HG02763 (cell line): ENCODE results near the gene PGPEP1.

Experiments
- ATAC-seq: cut with Tn5 transposase; IDR thresholded peaks from one replicate; pipeline ENCODE4 v1.9.1; 2021; ENCODE audit warnings: mild to moderate bottlenecking, moderate library complexity; ENCODE audit not compliant: unreplicated experiment

The PGPEP1 gene, protein sequence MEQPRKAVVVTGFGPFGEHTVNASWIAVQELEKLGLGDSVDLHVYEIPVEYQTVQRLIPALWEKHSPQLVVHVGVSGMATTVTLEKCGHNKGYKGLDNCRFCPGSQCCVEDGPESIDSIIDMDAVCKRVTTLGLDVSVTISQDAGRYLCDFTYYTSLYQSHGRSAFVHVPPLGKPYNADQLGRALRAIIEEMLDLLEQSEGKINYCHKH

DNA sequence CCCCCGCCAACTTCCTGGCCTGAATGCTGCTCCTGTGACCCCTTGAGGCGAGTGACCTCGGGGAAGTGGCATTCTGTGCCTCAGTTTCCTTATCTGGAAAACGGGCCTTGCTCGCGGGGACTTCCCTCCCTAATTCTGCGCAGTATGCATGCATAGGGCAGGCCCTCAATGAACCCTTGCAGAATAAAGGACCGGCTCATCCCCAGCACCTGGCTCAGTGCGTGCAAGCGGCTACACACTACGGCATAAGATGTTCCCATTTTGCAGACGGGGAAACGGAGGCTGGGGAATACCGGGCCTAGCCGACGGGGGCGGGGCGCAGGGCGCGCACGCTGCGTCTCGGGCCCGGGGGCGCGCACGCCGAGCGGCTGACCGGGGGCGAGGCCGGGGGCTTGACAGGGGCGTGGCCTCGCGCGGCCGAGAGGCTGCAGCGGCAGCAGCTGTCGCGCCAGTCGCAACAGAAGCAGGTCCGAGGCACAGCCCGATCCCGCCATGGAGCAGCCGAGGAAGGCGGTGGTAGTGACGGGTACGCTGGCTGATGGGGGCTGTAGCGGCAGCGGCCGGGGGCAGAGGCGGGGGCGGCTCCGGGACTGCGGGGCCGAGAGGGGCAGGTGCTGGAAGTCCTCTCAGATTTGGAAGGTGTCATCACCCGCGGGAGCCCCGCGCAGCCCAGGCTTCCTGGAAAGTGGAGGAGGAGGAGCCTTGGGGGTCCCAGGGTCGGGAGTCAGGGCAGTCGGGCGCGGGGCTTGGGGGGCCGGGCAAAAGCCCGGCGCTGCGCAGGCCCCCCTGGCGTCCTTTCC is at the start of gene PGPEP1:
Gene PGPEP1 (plus strand): TSS at position 409 of the 800 bp plus-strand sequence. CDS start 84 bp downstream, at position 493.
- peak; percentile 67 for ATAC-seq

DNA sequence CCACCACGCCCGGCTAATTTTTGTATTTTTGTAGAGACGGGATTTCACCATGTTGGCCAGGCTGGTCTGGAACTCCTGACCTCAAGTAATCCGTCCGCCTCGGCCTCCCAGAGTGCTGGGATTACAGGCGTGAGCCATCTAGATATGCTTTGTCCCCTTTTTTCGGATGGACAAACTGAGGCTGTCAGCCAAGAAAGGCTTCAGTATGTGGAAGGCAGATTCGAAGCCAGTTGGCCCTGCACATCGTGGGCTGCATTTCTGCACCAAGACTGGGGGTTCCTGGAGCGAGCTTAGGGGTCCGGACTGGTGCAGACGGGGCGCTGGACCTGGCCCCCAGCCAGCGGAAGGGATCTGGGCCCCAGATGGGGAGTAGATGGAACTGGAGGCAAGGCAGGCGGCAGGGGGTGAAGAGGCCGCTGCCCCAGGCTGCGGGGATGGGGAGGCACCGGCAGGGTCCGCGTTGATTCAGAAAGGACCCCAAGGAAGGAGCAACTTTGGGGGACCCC is 49.3 kb upstream of the PGPEP1 start:
- no peak for ATAC-seq

DNA sequence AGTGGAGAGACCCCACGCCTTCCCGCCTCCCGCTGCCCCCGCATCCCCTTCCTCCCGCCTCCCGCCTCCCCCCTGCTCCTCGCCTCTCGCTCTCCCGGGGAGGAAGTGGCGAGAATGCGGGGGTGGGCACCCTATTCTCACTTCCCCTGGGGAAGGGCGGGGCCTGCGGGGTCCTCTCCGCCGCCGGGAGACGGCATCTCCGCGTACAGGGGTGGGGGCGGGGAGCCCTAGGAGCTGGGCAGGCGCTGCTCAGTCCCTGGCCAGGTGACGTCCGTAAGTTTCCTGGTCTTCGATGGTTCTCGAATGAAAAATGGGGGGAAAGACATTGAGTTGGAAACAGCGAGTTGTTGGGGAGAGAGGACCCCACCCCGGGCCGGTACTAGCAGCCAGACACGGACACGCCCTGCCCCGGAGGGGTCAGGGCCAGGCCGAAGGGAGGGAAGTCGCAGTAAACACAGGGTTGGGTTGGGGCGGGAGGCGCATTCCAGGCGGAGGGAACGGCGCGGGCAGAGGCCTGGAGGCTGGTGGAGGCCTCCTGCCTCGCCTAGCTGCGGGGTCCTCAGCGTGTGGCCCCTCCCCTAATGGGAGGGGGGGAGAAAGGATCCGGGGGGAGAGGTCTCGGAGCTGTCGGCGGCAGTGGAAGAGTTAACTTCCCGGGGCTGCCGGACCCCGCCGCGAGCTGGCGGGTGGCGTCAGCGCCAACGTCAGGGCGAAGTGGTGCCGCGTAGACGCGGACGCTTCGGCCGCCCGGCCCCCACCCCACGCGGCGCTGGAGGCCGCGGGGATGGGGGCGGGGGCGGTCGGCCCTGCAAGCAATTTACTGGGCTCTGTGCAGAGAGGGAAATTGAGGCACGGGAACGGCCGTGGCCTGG is 48.6 kb upstream of the PGPEP1 start:
- peak; percentile 36 for ATAC-seq

DNA sequence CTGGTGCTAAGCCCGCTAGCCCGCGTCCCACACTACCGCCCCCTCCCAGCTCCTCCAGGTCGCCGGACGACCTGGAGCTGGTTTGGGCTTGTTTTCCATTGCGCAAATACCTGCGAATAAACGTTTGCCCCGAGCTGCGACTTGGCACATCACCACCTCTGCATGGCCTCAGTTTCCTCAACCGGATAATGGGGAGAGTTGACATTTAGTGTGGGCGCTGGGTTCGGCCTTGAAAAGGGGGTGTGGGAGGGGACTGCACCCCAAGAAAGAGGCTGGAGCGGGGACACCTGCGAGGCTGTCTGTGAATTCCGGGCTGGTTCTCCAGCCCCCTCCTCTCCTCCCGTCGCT is 48.0 kb upstream of the PGPEP1 start:
- no peak for ATAC-seq

DNA sequence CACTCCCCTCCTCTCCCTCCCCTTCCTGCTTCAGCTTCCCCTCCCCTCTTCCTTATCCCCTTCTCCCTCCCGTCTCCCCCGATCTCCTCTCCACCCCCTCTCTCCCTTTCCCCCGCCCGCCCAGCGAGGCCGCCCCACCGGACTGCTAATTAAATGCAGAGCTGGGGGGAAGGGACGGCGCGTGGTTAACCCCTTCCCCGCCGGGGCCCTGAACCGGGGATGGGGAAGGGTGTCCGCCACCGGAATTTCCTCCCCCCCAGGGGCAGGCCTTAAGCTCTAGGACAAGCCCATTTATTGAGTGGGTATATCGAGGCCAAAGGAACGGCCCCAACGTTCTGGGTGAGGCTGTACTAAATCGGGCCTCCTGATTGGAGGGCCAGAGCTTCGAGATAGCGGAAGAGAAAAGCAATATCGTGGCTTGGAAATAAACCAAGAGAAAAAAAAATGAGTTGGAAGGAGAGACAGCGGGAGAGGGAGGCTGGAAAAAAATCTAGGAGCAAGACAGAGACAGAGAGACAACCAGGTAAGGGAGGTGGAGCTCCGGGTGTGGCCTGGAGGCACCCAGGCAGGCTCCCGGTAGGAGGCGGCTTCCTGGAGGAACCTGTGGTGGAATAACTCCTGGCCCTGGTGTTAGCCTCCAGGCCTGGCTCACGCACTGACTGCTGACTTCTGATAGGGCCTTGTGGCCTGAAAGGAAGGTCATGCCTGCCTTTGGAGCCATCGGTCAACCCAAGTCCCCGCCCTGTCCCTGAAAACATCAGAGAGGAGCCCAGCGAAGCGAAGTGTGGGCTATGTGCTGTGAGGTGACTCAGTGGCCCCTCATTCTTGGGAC is 47.4 kb upstream of the PGPEP1 start:
- no peak for ATAC-seq

DNA sequence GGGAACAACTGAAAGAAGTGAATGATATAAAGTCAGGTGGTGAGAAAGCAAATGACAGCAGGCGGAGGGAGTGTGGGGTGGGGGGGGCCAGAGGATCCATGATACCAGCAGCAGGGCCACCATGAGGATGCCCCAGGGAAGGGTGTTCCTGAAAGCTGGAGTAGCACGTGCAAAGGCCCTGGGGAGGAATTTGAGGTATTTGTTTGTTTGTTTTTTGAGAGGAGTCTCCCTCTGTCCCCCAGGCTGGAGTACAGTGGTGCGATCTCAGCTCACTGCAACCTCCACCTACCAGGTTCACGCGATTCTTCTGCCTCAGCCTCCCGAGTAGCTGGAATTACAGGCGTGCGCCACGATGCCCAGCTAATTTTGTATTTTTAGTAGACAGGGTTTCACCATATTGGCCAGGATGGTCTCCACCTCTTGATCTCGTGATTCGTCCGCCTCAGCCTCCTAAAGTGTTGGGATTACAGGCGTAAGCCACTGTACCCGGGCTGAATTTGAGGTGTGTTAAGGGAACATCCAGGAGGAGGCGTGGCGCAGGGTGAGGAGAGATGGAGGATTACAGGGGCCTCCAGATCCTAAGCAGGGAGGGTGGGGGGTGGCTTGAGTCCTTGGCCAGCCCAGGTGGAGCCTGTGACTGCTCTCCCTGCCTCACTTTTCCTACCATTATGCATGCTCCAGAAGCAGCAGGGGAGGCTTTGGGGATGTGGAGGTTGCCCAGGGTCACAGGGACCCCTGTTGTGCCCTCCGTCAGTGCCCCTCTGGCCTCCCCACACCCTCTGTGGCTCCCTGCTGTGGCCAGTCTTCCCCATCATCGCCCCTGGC is 46.5 kb upstream of the PGPEP1 start:
- no peak for ATAC-seq

DNA sequence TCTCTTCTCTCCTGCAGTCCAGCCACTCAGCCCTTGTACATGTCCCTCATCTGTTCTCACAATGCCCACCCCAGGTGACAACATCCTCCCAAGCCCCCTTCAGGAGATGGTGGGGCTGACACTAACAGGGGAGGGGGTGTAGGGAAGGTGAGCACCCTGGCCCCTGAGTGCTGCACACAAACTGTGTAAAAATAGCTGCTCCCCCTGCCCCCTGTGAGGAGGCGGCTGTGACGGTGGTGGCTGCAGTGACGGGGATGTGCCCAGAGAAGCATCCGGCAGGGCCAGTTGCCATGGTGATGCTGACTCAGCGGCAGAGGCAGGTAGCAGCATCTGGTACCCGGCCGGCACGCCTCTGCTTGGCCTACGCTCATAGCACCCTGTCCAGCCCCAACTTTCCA is 45.9 kb upstream of the PGPEP1 start:
- ATAC-seq, result no peak

DNA sequence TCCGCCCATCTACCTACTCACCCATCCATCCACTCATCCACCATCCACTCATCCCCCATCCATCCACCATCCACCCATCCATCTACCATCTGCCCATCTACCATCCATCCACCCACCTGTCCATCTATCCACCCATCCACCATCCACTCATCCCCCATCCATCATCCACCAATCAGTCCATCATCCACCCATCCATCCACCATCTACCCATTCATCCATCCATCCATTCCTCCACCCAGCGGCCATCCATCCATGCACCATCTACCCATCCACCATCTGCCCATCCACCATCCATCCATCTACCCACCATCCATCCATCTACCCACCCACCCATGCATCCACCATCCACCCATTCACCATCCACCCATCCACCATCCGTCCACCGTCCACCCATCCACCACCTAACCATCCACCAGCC is 45.4 kb upstream of the PGPEP1 start:
- ATAC-seq, result no peak

DNA sequence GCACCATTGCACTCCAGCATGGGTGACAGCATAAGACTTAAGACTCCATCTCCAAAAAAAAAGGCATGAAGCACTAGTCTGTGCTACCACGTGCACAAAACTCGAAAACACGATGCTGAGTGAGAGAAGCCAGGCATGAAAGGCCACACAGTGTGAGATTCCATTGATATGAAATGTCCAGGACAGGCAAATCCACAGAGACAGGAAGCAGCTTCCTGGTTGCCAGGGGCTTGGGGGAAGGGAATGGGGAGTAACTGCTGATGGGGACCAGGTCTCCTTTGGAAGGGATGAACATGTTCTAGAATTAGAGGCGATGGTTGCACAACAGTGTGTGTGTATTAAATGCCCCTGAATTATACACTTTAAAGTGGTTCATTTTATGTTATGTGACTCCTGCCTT is 43.1 kb upstream of the PGPEP1 start:
- ATAC-seq, result no peak

DNA sequence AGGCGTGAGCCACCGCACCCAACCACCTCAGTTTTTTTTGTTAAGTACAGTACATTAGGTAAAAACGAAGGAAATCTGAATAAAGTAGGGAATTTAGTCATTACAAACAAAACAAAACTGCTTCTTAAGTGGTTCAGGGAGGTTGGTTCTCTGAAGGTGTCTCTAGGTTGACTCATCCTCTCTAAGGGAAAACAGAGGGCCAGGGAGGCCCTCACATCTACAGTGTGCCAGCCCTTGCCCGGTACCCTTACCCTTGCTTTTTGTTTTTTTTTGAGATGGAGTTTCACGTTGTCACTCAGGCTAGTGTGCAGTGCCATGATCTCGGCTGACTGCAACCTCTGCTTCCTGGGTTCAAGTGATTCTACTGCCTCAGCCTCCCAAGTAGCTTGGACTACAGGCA is 41.8 kb upstream of the PGPEP1 start:
- no peak for ATAC-seq

DNA sequence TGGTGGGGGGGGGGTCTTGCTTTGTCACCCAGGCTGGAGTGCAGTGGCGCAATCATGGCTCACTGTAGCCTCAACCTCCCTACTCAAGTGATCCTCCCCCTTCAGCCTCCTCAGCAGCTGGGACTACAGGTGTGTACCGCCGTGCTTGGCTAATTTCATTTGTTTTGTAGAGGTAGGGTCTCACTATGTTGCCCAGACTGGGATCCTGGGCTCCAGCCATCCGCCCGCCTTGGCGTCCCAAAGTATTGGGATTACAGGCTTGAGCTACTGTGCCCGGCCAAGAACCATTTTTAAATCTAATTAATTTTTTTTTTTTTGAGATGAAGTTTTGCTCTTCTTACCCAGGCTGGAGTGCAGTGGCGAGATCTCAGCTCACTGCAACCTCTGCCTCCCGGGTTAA is 40.7 kb upstream of the PGPEP1 start:
- no peak for ATAC-seq

DNA sequence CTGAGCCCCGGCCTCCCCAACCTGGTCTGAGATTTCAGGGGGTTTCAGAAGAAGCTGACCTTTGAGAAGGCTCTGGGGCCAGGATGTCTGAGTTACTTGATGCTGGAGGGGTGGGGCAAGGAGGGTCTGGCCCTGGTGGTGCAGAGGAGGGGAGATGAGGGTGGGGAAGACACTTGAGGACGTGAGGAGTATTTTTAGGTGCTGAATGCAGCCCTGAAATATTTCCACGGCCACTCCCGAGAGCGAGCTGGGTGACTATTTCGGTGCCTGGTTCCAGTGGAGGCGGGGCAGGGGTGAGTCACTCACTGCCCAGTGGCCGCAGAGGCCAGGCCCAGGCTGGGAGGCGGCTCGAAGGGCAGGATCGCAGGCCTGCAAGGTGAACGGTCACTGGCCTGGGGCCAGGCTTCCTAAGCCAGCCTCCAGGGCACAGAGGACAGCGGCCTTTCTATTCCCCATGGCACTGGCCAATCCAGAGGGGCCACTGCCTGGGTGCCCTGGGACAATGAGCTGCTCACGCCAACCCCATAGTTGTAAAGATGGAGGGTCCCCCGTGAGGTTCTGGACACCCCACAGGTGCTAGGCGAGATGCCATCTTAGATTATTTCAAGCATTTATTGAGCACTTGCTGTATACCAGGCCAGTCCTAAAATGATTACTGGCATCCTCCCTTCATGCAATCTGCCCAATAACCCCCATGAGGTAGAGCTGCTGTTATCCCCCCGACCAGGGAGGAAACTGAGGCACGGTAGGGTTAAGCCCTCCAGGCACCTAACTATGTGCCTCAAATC is 39.3 kb upstream of the PGPEP1 start:
- no peak for ATAC-seq

DNA sequence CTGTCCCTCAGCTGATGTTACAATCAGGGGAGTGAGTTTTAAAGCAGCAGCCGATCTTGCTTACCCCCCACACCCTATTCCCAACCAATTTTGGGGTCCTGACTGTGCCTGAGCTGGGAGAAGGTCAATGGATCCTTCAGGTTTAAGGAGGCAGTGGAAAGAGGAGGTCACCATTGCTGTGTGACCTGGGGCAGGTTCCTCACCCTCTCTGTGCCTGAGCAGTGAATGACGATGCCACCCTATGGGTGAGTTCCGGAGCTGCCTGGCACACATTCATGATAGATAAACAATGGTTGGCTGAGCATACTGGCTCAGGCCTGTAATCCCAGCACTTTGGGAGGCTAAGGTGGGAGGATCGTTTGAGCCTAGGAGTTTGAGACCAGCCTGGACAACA is 38.7 kb upstream of the PGPEP1 start:
- ATAC-seq, result no peak

DNA sequence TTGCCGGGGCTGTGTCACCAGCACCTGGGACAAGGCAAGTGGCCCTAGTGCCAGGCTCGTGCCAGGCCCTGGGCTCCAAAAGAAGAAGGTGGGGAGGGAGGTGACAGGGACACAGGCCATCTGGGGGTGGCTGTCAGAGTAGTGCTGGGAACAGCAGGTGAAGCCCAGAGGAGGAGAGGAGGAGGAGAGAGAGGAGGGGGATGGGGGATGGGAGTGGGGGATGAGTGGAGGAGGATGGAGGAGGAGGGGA is 36.3 kb upstream of the PGPEP1 start:
- no peak for ATAC-seq

DNA sequence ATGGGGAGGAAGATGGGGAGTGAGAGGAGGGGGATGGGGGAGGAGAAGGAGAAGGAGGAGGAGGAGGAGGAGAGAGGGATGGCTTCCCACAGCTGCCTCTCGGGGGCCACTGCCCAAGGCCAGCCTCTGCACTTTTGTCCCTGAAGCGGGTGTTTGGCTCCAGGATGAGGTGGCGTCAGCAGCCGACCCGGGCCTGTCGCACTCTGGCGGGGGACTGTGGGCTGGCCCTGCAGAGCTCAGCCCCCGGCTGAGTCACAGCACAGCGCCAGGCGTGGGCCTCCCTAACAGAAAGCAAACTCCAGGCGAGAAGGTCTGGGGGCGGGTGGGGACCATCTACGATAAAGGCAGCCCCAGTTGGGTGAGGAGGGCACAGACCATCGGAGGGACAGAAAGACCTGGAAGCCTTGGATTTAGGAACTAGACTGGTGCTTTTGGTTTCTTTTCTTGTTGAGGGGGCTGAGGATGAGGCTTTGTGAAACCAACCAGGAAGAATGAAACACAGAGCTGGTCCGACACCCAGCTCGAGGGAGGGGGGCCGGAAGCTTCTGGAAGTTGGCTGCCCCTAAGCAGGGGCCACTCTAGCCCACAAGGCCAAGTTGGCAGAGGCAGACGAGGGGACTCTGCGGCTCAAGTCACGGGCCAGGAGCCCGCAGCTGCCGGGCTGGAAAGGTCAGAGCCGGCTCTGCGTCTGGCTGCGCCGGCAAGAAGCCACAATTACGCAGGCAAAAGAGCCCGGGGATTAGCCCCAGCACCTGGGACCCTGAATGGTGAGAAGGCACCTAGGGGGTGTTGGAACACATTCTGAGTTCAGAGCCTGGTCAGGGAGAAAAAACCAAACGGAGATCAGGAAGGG is 35.7 kb upstream of the PGPEP1 start:
- ATAC-seq, result no peak

DNA sequence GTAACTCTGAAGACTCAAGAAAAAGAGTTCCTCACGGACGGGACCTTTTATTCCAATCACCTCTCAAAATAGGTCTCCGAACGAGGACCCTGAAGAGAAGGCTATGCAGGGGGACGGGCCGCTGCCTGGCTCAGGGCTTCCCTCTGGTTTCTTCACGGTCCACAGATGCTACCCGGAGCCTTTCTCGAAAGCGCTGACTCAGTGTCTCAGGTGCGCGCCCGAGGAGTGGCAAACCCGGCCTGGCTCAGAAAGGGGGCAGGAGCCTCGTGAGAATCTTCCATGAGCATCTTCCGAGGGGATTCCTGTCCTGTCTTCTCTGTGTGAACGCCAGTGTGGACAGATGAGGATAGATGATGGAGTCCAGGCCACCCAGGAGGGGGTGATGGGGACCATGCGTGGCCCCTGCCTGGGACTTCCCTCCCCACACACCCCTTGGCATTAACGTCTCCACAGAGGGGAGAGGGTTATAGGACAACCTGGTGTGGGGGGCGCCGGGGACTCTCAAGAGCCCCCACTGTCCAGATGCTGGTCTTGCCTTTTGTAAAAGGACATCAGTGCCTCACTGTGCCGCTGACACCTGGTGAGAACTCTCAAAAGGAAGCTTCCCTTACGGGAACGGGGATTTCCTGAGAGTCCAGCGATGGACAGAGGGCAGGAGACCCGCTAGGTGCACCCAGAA is 34.0 kb upstream of the PGPEP1 start:
- no peak for ATAC-seq

DNA sequence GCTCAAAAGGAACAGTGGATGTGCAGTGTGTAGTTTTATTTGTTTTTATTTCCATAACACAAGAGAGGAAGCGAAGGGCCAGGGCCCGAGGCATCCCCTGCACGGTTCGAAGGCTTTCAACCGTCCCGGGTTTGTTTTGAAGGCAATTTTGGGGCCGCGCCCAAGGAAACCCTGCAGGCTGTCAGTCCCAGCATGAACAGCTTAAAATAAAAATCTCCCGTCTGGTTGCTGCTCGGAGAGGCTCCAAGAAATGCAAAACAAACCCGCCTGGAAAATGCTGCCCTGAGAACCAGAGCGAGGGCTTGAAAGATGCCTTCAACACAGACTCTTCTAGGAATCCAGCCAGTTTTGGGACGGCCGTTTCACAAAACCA is 33.5 kb upstream of the PGPEP1 start:
- ATAC-seq, result no peak

DNA sequence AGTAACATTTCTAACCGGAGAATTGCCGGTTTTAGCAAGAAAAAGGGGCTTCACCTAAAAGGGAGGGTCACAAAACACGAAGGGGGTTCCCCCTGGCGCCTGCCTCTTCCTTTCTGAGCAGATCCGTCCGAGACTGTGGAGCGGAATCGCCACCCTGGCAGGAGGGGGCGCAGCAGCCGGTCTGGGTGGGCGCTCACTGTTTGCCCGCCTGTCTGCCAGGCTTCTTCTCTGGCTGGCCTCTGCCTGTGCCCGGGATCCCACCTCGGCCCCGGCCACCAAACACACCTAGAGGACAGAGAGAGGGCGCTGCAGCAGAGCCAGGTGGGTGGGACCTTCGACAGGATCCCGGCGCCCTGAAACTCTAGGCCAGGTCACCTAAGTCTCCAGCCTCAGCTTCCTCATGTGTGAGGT is 33.1 kb upstream of the PGPEP1 start:
- ATAC-seq, result no peak
